ENCODE results near the gene XRCC5. TPM values are rescaled to one million over a fixed set of nuclear protein-coding genes. Genes with fewer than 3 reads are reported as not detected.
"Not testable (repeated sequence)": the region's sequence is repeated elsewhere in the genome, so short reads cannot be mapped to it uniquely, and the experiment has no call there.

Gene XRCC5
- total and polyA plus RNA-seq, 4 experiments from 2014 or later = 235 to 348 (median 273) TPM

GRCh38 chr2:216078776-216079175 lies 30.4 kb upstream of the XRCC5 start:
- Histone ChIP-seq H3K4me3 (ENCODE audit: low read length in 2 of 2) (no peak overlapping the region), H3K36me3 (ENCODE audit: insufficient read depth, low read length) (peaks cover 3% of the 10 kb centered on the region), H3K27ac (ENCODE audit: low read depth, low read length) (no peak overlapping the region), H3K27me3 (ENCODE audit: insufficient read depth, low read length) (no peaks in the 10 kb centered on the region), H3K4me1 (ENCODE audit: insufficient read depth, low read length) (peaks cover 51% of the 10 kb centered on the region), H3K9me3 (ENCODE audit: control insufficient read depth in 1 of 2, low read length in 2 of 2) (no peaks in the 10 kb centered on the region)
- no peak for DNase-seq
- H3K9me3 Mint-ChIP-seq = no peaks in the 10 kb centered on the region
- POLR2A ChIA-PET (ENCODE audit: partially characterized antibody) = no interaction called here
- no peaks in the 10 kb centered on the region for H3K27me3 Mint-ChIP-seq
- CTCF ChIA-PET (ENCODE audit: partially characterized antibody) = no interaction called here
- no peak overlapping the region for H3K27ac Mint-ChIP-seq
- peaks cover 43 to 67% (median 54%) of the 10 kb centered on the region in 4 donors for H3K4me1 Mint-ChIP-seq
- intact Hi-C loops (cut with micrococcal nuclease) = no loop called here
- H3K36me3 Mint-ChIP-seq = peaks cover 11 to 20% of the 10 kb centered on the region in 2 donors
- H3K4me3 Mint-ChIP-seq = peak overlapping the region in 3 of 8 donors; percentile 24 to 52 (median 34)

- peak overlapping the region in 1 of 7 donors; percentile 36 for H3K27ac Mint-ChIP-seq
- intact Hi-C loops (cut with micrococcal nuclease) = loop anchor here (2.0 kb wide), 1 partner anchor 45 kb away; no protein-coding TSS in a partner anchor
- not testable (repeated sequence) for H3K27ac ChIP-seq (ENCODE audit: low read depth, low read length)
Measured at GRCh38 chr2:216080048-216080447, 29.1 kb upstream of the XRCC5 start.

GRCh38 chr2:216081012-216081411 lies 28.1 kb upstream of the XRCC5 start:
- Mint-ChIP-seq H3K4me1 (peaks cover 42 to 66% (median 54%) of the 10 kb centered on the region in 4 donors), H3K36me3 (peaks cover 3 to 6% of the 10 kb centered on the region in 2 donors), H3K27ac (peak overlapping the region; percentile 78 to 98 (median 92)), H3K9me3 (no peaks in the 10 kb centered on the region), H3K27me3 (no peaks in the 10 kb centered on the region), H3K4me3 (peak overlapping the region; percentile 83 to 97 (median 94))
- ChIA-PET POLR2A (ENCODE audit: partially characterized antibody) (interaction anchor here (0.7 to 5.6 kb wide), 12 partner anchors 8 to 331 kb away, joined by 3 to 39 read pairs (median 6); partner anchors contain the start of genes SMARCAL1 and XRCC5), CTCF (ENCODE audit: partially characterized antibody) (interaction anchor here (0.8 to 5.7 kb wide), 8 partner anchors 11 to 56 kb away, joined by 3 to 64 read pairs (median 10); partner anchors contain the start of gene XRCC5)
- intact Hi-C loops (cut with micrococcal nuclease) = loop anchor here (2.0 kb wide), 1 partner anchor 46 kb away; no protein-coding TSS in a partner anchor
- H3K4me3 ChIP-seq (ENCODE audit: low read length in 2 of 2) = peak overlapping the region; percentile 67 to 87
- H3K36me3 ChIP-seq (ENCODE audit: insufficient read depth, low read length) = no peaks in the 10 kb centered on the region
- H3K4me1 ChIP-seq (ENCODE audit: insufficient read depth, low read length) = peaks cover 61% of the 10 kb centered on the region
- no peaks in the 10 kb centered on the region for H3K9me3 ChIP-seq (ENCODE audit: control insufficient read depth in 1 of 2, low read length in 2 of 2)
- no peaks in the 10 kb centered on the region for H3K27me3 ChIP-seq (ENCODE audit: insufficient read depth, low read length)
- H3K27ac ChIP-seq (ENCODE audit: low read depth, low read length) = peak overlapping the region; percentile 65
- no peak for DNase-seq

More at GRCh38 chr2:216080048-216080447, 29.1 kb upstream of the XRCC5 start:
- Mint-ChIP-seq H3K4me1 (peaks cover 43 to 69% (median 55%) of the 10 kb centered on the region in 4 donors), H3K4me3 (peak overlapping the region in 4 of 8 donors; percentile 31 to 64 (median 44)), H3K36me3 (peaks cover 0 to 13% of the 10 kb centered on the region in 2 donors)
- DNase-seq; H3K27me3 ChIP-seq (ENCODE audit: insufficient read depth, low read length); POLR2A ChIA-PET (ENCODE audit: partially characterized antibody); H3K36me3 ChIP-seq (ENCODE audit: insufficient read depth, low read length); H3K9me3 ChIP-seq (ENCODE audit: control insufficient read depth in 1 of 2, low read length in 2 of 2); H3K27me3 Mint-ChIP-seq; H3K4me3 ChIP-seq (ENCODE audit: low read length in 2 of 2); H3K9me3 Mint-ChIP-seq: not testable (repeated sequence)
- H3K4me1 ChIP-seq (ENCODE audit: insufficient read depth, low read length) = peaks cover 51% of the 10 kb centered on the region
- CTCF ChIA-PET (ENCODE audit: partially characterized antibody) = interaction anchor here (2.3 kb wide), 1 partner anchor 34 kb away, joined by 15 read pairs; no protein-coding TSS in a partner anchor

- Mint-ChIP-seq H3K4me1 (peaks cover 41 to 69% (median 55%) of the 10 kb centered on the region in 4 donors), H3K9me3 (no peaks in the 10 kb centered on the region), H3K27ac (peak within 1 kb of the TSS; percentile 78 to 98 (median 92)), H3K4me3 (peak within 1 kb of the TSS; percentile 83 to 97 (median 94)), H3K27me3 (no peaks in the 10 kb centered on the region), H3K36me3 (peaks cover 3 to 4% of the 10 kb centered on the region in 2 donors)
- CTCF ChIA-PET (ENCODE audit: partially characterized antibody) = interaction anchor here (0.6 to 5.7 kb wide), 9 partner anchors 10 to 56 kb away, joined by 3 to 64 read pairs (median 6); partner anchors contain the start of gene XRCC5
- H3K9me3 ChIP-seq (ENCODE audit: control insufficient read depth in 1 of 2, low read length in 2 of 2) = no peaks in the 10 kb centered on the region
- POLR2A ChIA-PET (ENCODE audit: partially characterized antibody) = interaction anchor here (0.6 to 5.6 kb wide), 17 partner anchors 9 to 1704 kb away, joined by 3 to 39 read pairs (median 4); partner anchors contain the start of genes SMARCAL1 and XRCC5
- peaks cover 67% of the 10 kb centered on the region for H3K4me1 ChIP-seq (ENCODE audit: insufficient read depth, low read length)
- H3K27me3 ChIP-seq (ENCODE audit: insufficient read depth, low read length) = no peaks in the 10 kb centered on the region
- no peaks in the 10 kb centered on the region for H3K36me3 ChIP-seq (ENCODE audit: insufficient read depth, low read length)
- H3K4me3 ChIP-seq (ENCODE audit: low read length in 2 of 2) = peak within 1 kb of the TSS; percentile 74 to 87
- H3K27ac ChIP-seq (ENCODE audit: low read depth, low read length) = peak within 1 kb of the TSS; percentile 65
- peak; percentile 69 to 79 (median 74) for DNase-seq
- intact Hi-C loops (cut with micrococcal nuclease) = loop anchor here (1.0 to 2.0 kb wide), 2 partner anchors 33 to 47 kb away; no protein-coding TSS in a partner anchor
Measured at GRCh38 chr2:216081487-216082116, 27.5 kb upstream of the XRCC5 start, which contains the start of the genes PECR and TMEM169. Gene PECR (minus strand): TSS chr2:216081809. CDS start chr2:216081741, 68 bp downstream. Gene TMEM169 (plus strand): TSS chr2:216081919. CDS start chr2:216095964, 14,045 bp downstream.

- Mint-ChIP-seq H3K9me3 (no peaks in the 10 kb centered on the region), H3K4me1 (peaks cover 45 to 75% (median 59%) of the 10 kb centered on the region in 4 donors), H3K4me3 (peak overlapping the region; percentile 83 to 97 (median 94)), H3K27me3 (no peaks in the 10 kb centered on the region), H3K27ac (peak overlapping the region; percentile 78 to 98 (median 92)), H3K36me3 (peaks cover 3 to 4% of the 10 kb centered on the region in 2 donors)
- peak in 1 of 5 donors; percentile 0 for DNase-seq
- Histone ChIP-seq H3K9me3 (ENCODE audit: control insufficient read depth in 1 of 2, low read length in 2 of 2) (no peaks in the 10 kb centered on the region), H3K36me3 (ENCODE audit: insufficient read depth, low read length) (no peaks in the 10 kb centered on the region), H3K27me3 (ENCODE audit: insufficient read depth, low read length) (no peaks in the 10 kb centered on the region), H3K4me1 (ENCODE audit: insufficient read depth, low read length) (peaks cover 70% of the 10 kb centered on the region), H3K4me3 (ENCODE audit: low read length in 2 of 2) (peak overlapping the region; percentile 74 to 87), H3K27ac (ENCODE audit: low read depth, low read length) (peak overlapping the region; percentile 65)
- ChIA-PET CTCF (ENCODE audit: partially characterized antibody) (interaction anchor here (0.6 to 5.7 kb wide), 9 partner anchors 12 to 57 kb away, joined by 3 to 64 read pairs (median 6); partner anchors contain the start of gene XRCC5), POLR2A (ENCODE audit: partially characterized antibody) (interaction anchor here (0.6 to 5.6 kb wide), 14 partner anchors 8 to 1703 kb away, joined by 3 to 39 read pairs (median 5); partner anchors contain the start of gene XRCC5)
- intact Hi-C loops (cut with micrococcal nuclease) = loop anchor here (1.0 kb wide), 1 partner anchor 32 kb away; no protein-coding TSS in a partner anchor
Measured at GRCh38 chr2:216082117-216082711, 26.9 kb upstream of the XRCC5 start.

- Mint-ChIP-seq H3K4me1 (peaks cover 45 to 76% (median 59%) of the 10 kb centered on the region in 4 donors), H3K9me3 (no peaks in the 10 kb centered on the region), H3K4me3 (peak overlapping the region; percentile 83 to 97 (median 94)), H3K27me3 (no peaks in the 10 kb centered on the region), H3K36me3 (peaks cover 3 to 4% of the 10 kb centered on the region in 2 donors), H3K27ac (peak overlapping the region; percentile 78 to 98 (median 92))
- Histone ChIP-seq H3K27me3 (ENCODE audit: insufficient read depth, low read length) (no peaks in the 10 kb centered on the region), H3K4me3 (ENCODE audit: low read length in 2 of 2) (peak overlapping the region in 1 of 2 donors; percentile 74), H3K9me3 (ENCODE audit: control insufficient read depth in 1 of 2, low read length in 2 of 2) (no peaks in the 10 kb centered on the region), H3K27ac (ENCODE audit: low read depth, low read length) (peak overlapping the region; percentile 65), H3K4me1 (ENCODE audit: insufficient read depth, low read length) (peaks cover 70% of the 10 kb centered on the region), H3K36me3 (ENCODE audit: insufficient read depth, low read length) (no peaks in the 10 kb centered on the region)
- ChIA-PET POLR2A (ENCODE audit: partially characterized antibody) (interaction anchor here (0.7 to 5.6 kb wide), 6 partner anchors 11 to 58 kb away, joined by 3 to 61 read pairs (median 21); partner anchors contain the start of gene XRCC5), CTCF (ENCODE audit: partially characterized antibody) (interaction anchor here (1.0 to 5.7 kb wide), 5 partner anchors 23 to 67 kb away, joined by 3 to 64 read pairs (median 9); partner anchors contain the start of gene XRCC5)
- no peak for DNase-seq
- intact Hi-C loops (cut with micrococcal nuclease) = loop anchor here (1.0 kb wide), 1 partner anchor 31 kb away; no protein-coding TSS in a partner anchor
Measured at GRCh38 chr2:216082805-216083204, 26.3 kb upstream of the XRCC5 start.
